Natural killer cell (primary cell): ENCODE data around the gene CDH11. TPM values are rescaled to one million over a fixed set of nuclear protein-coding genes. Genes with fewer than 3 reads are reported as not detected.

ENCODE experiments used
- ATAC-seq, 3 donors: fragments of 150-1000 bp in 2 of 3; fragments of 200-7000 bp in 1 of 3; cut with Tn5 transposase; 1 replicate in 1 of 3; 2 replicates in 2 of 3; pipeline ENCODE4 v1.10.0; 2021; ENCODE audit warnings: mild to moderate bottlenecking in 2 of 3, moderate library complexity in 2 of 3
- DNase-seq, 2 donors: peaks; one replicate each; pipeline versions ENCODE4 v3.0.0 to v3.0.0-alpha.2; 2013 to 2021; ENCODE audit warnings: mixed read lengths in 1 of 2
- H3K27ac ChIP-seq: one replicate; pipeline ENCODE4 v1.5.1; 2013; ENCODE audit warnings: mild to moderate bottlenecking, low read length
- H3K27me3 ChIP-seq: one replicate; pipeline ENCODE4 v1.6.1; 2013; ENCODE audit warnings: low read length; ENCODE audit not compliant: control insufficient read depth, insufficient read depth
- H3K36me3 ChIP-seq: one replicate; pipeline ENCODE4 v1.6.1; 2013; ENCODE audit warnings: low read length; ENCODE audit not compliant: control insufficient read depth, insufficient read depth
- H3K4me1 ChIP-seq: one replicate; pipeline ENCODE4 v1.6.1; 2013; ENCODE audit warnings: low read length; ENCODE audit not compliant: control insufficient read depth, insufficient read depth
- H3K4me3 ChIP-seq: one replicate; pipeline ENCODE4 v1.5.1; 2013; ENCODE audit warnings: low read length
- H3K9me3 ChIP-seq: one replicate; pipeline ENCODE4 v1.6.1; 2013; ENCODE audit warnings: low read length; ENCODE audit not compliant: control insufficient read depth, insufficient read depth
- H3K27ac Mint-ChIP-seq, 2 donors: one replicate each; pipeline ENCODE4 v1.8.0; 2022; ENCODE audit warnings: mild to moderate bottlenecking in 2 of 2, mixed read lengths in 2 of 2, moderate library complexity in 1 of 2
- H3K27me3 Mint-ChIP-seq, 2 donors: one replicate each; pipeline ENCODE4 v1.8.0; 2022; ENCODE audit warnings: low read depth in 2 of 2, mixed read lengths in 2 of 2
- H3K36me3 Mint-ChIP-seq: one replicate; pipeline ENCODE4 v1.8.0; 2022; ENCODE audit warnings: mixed read lengths
- H3K4me1 Mint-ChIP-seq, 2 donors: one replicate each; pipeline ENCODE4 v1.8.0; 2022; ENCODE audit warnings: mixed read lengths in 2 of 2
- H3K4me3 Mint-ChIP-seq: one replicate; pipeline ENCODE4 v1.8.0; 2022; ENCODE audit warnings: mild to moderate bottlenecking, moderate library complexity, mixed read lengths
- H3K9me3 Mint-ChIP-seq, 2 donors: one replicate each; pipeline ENCODE4 v1.8.0; 2022; ENCODE audit warnings: mixed read lengths in 2 of 2
- CTCF ChIP-seq: fragments of 200-600 bp; IDR thresholded peaks from one replicate; pipeline ENCODE4 v1.8.0; 2022; ENCODE audit warnings: antibody characterized with exemption
- WGBS: methylation state at CpG from one replicate; pipeline ENCODE4 v1.1.7; 2013; ENCODE audit warnings: missing lambda C conversion rate; ENCODE audit not compliant: insufficient coverage; 5-methylcytosine and 5-hydroxymethylcytosine counted together
- intact Hi-C: fragments of 100-400 bp; cut with micrococcal nuclease; formaldehyde crosslinking; loops from one replicate; pipeline ENCODE4 v1.14.2; 2022
- total RNA-seq, 4 donors: library from RNA; stranded (reverse); fragments of 120-200 nt in 1 of 4; gene quantifications; one replicate each; pipeline versions ENCODE4 v1.2.3 to v1.2.4, GENCODE V29; 2013 to 2022

The CDH11 gene
- total RNA-seq, 3 donors from 2014 or later (not counting 1 experiment from before 2014, with no cell fraction given): not detected

GRCh38 chr16:65125871-65126270 is 4.0 kb upstream of the CDH11 start:
- TF ChIP-seq CTCF: no peak
- Mint-ChIP-seq H3K27me3 (peaks cover 15 to 18% of the 10 kb centered on the region in 2 donors), H3K4me3 (no peak overlapping the region), H3K36me3 (no peaks in the 10 kb centered on the region), H3K4me1 (no peaks in the 10 kb centered on the region), H3K27ac (no peak overlapping the region), H3K9me3 (peaks cover 0 to 2% of the 10 kb centered on the region in 2 donors)
- 42% methylated on average over 5 of the region's 5 CpGs for WGBS
- ATAC-seq (no peak), DNase-seq (no peak)
- Histone ChIP-seq H3K36me3 (no peaks in the 10 kb centered on the region), H3K4me1 (peaks cover 3% of the 10 kb centered on the region), H3K4me3 (no peak overlapping the region), H3K9me3 (no peaks in the 10 kb centered on the region), H3K27me3 (peaks cover 9% of the 10 kb centered on the region), H3K27ac (no peak overlapping the region)
- intact Hi-C loops: no loop called here

- intact Hi-C loops: no loop called here
- Histone ChIP-seq H3K4me3 (no peak overlapping the region), H3K9me3 (no peaks in the 10 kb centered on the region), H3K27me3 (peaks cover 13% of the 10 kb centered on the region), H3K4me1 (peaks cover 3% of the 10 kb centered on the region), H3K36me3 (no peaks in the 10 kb centered on the region), H3K27ac (no peak overlapping the region)
- no peak for TF ChIP-seq CTCF
- H3K27me3 Mint-ChIP-seq: peaks cover 18 to 21% of the 10 kb centered on the region in 2 donors
- DNase-seq (no peak), ATAC-seq (no peak)
- H3K4me1 Mint-ChIP-seq: no peaks in the 10 kb centered on the region
- H3K9me3 Mint-ChIP-seq: peaks cover 0 to under 1% of the 10 kb centered on the region in 2 donors
- H3K4me3 Mint-ChIP-seq: no peak overlapping the region
- peaks cover 2% of the 10 kb centered on the region for H3K36me3 Mint-ChIP-seq
- no peak overlapping the region for H3K27ac Mint-ChIP-seq
- 17% methylated on average over 1 of the region's 2 CpGs for WGBS
Observed at GRCh38 chr16:65125322-65125721, 3.5 kb upstream of the CDH11 start.

- peaks cover 3% of the 10 kb centered on the region for H3K4me1 ChIP-seq
- 86% methylated on average over 2 of the region's 2 CpGs for WGBS
- H3K4me1 Mint-ChIP-seq: no peaks in the 10 kb centered on the region
Observed at GRCh38 chr16:65124596-65124995, 2.7 kb upstream of the CDH11 start.

More at GRCh38 chr16:65124596-65124995, 2.7 kb upstream of the CDH11 start:
- no peak for ATAC-seq
- no peak overlapping the region for H3K4me3 ChIP-seq
- no peak overlapping the region for H3K27ac ChIP-seq
- Mint-ChIP-seq H3K36me3 (peaks cover 7% of the 10 kb centered on the region), H3K4me3 (no peak overlapping the region), H3K27ac (no peak overlapping the region), H3K9me3 (no peaks in the 10 kb centered on the region), H3K27me3 (peaks cover 24 to 27% of the 10 kb centered on the region in 2 donors)
- H3K36me3 ChIP-seq: no peaks in the 10 kb centered on the region
- TF ChIP-seq CTCF: no peak
- peaks cover 15% of the 10 kb centered on the region for H3K27me3 ChIP-seq
- intact Hi-C loops: no loop called here
- no peak for DNase-seq
- H3K9me3 ChIP-seq: no peaks in the 10 kb centered on the region
